ENCODE data around the gene PXDN.

DNA sequence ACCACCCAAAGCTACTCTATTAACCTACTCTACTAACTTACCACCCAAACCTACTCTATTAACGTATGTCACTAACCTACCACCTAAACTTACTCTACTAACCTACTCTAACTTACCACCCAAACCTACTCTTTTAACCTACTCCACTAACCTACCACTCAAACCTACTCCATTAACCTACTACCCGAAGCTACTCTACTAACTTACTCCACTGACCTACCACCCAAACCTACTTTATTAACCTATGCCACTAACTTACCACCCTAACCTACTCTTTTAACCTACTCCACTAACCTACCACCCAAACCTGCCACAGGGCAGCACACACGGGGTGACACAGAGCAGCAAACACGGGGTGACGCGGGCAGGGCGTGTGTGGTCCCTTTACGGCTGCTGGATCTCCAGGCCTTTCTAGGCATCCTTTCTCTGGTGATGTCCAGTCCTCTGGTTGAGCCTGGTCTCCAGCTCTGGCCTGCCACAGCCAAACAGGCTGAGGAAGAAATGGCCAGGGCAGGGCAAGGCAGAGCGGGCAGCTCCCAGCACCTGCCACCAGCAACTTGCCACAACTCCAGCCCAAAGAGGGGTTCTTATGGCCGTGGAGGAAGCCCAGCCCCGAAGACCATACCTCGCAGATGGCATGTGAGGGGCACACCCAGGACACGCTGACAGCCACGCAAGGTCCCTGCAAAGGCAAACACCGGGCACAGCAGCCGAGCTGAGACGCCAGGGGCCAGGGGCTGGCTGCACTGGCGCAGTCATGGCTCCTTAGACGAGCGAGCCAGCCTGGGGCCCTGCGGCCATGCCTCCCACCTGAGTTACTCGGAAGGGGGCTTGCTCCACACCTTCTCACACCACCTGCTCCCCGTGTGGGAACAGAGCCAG lies 25.7 kb downstream of the PXDN start:
- TF ChIP-seq, protein P1, sequence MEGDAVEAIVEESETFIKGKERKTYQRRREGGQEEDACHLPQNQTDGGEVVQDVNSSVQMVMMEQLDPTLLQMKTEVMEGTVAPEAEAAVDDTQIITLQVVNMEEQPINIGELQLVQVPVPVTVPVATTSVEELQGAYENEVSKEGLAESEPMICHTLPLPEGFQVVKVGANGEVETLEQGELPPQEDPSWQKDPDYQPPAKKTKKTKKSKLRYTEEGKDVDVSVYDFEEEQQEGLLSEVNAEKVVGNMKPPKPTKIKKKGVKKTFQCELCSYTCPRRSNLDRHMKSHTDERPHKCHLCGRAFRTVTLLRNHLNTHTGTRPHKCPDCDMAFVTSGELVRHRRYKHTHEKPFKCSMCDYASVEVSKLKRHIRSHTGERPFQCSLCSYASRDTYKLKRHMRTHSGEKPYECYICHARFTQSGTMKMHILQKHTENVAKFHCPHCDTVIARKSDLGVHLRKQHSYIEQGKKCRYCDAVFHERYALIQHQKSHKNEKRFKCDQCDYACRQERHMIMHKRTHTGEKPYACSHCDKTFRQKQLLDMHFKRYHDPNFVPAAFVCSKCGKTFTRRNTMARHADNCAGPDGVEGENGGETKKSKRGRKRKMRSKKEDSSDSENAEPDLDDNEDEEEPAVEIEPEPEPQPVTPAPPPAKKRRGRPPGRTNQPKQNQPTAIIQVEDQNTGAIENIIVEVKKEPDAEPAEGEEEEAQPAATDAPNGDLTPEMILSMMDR (IDR thresholded peaks at IDR 0.05), result no peak
- TF ChIP-seq POLR2A (IDR thresholded peaks at IDR 0.05), result no peak

All from esophagus squamous epithelium (tissue), 4 donors.